EH (cell line): Measurements from ENCODE around the gene TMIGD1.

Experiments used
- DNase-seq: peaks from one replicate; pipeline ENCODE4 v3.0.0-alpha.2; 2015; ENCODE audit warnings: low read depth

Gene TMIGD1

DNA sequence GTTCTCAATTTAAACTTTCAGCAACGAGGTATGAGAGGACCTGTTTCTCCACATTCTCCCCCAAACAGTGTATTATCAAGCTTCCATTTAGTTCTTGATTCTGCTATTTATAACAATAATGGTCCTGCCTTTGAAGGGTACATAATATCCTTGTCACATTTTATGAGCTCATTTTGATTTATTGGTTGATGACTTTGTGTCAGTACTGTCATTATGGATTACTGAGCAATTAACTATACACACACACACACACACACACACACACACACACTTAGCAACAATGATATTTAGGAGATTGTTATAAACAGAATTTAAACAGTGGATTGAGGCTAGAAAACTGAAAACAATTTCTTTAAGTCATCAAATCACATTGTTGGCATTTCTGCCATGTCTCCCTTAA lies 7.0 kb downstream of the TMIGD1 start:
- DNase-seq, result no peak

DNA sequence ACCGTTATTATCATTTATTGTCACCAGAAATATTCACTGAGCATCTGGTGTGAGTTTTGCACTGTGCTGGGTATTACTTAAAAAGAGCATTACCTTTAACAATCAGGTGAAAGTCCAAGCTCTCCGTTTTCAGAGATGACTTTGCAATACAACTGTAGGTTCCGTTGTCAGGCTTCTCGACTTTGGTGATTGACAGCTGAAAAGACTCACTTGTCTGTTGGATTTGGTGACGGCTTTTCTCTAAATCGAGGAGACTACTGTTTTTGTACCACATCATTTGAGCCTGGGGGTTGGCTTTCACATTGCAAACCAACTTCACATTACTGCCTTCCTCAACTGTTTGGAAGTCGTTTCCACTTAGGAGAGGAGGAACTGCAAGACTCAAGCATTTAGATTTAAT lies 9.1 kb downstream of the TMIGD1 start:
- DNase-seq, result no peak

GRCh38 chr17:30323895-30324319 lies 9.9 kb downstream of the TMIGD1 start:
- peak; percentile 74 for DNase-seq

- DNase-seq, result peak; percentile 16
Measured at GRCh38 chr17:30323262-30323894, 10.5 kb downstream of the TMIGD1 start.

- no peak for DNase-seq
Measured at GRCh38 chr17:30321314-30321713, 12.5 kb downstream of the TMIGD1 start.

GRCh38 chr17:30318155-30318554 lies 15.7 kb downstream of the TMIGD1 start:
- DNase-seq, result no peak

DNA sequence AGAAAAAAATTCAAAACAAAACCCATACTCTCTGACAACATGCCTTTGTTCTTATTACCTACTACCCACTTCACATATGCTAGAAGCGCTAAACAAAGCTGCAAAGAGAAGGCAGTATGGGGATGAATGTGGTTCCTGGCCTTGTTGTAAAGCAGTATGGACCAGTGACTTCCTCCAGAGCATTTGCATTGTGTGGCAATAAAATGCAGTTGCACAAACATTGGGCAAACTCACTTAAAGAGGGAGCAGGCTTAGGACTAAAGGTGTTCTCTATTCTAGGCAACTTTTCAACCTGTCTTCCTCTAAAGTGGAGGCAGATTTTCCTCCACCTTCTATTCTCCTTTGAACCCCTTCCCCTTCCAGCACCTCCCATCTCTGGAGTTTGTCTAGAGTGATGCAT lies 17.1 kb downstream of the TMIGD1 start:
- DNase-seq, result no peak

GRCh38 chr17:30315106-30315505 lies 18.8 kb downstream of the TMIGD1 start:
- no peak for DNase-seq

DNA sequence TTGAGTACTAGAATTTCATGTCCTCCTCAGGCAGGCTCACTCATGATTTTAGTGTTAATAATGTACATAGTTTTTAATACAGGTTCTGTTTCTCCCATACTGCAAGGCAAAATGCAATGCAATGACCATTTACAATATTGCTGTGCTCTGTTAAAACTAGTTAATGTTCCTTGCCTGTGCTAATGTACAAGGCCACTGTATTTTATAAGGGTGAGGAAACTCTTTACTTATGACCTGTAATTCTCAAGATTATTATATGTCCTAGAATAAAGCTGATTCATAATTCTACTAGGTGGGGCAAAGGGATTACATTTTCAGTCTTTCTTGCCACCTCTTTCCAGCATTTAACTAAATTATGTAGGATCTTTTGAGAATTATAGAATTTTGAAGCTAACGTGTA lies 19.4 kb downstream of the TMIGD1 start:
- no peak for DNase-seq

GRCh38 chr17:30312226-30312625 lies 21.6 kb downstream of the TMIGD1 start:
- no peak for DNase-seq

DNA sequence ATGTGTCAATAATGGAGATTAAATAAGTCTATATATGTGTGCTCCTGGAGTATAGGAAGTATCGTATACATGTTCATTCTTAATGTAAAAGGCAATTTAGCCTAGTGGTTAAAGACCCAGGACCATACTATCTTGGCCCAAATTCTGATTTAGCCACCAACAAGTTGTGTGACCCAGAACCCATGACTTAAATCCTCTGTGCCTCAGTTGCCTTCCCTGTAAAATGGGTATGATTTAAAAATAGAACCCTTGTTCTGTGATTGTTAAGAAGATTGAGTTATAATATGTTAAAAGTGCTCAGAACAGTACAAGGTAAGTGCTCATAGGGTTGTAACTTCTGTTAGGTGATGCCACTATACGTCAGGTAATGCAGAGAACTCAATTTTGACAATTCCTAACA lies 23.3 kb downstream of the TMIGD1 start:
- no peak for DNase-seq

DNA sequence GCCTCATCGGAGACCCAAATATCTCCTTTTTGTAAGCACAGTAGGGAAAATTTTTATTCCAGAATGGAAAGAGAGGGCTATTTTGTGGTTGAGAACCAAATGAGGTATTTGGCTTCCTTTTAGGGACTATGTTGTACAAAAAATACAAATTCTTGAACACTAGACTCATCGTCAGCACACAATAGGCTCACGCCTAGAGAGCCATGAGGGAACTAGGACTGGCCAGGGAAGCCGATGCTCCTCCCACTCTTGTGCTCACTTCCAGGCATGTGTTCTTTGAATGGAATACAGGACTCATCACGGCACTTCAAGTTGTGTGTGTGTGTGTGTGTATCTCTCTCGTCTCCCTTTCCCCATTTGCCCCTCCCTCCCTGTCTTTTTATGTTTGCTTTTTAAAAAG lies 24.3 kb downstream of the TMIGD1 start:
- peak; percentile 65 for DNase-seq

- DNase-seq, result peak; percentile 46
Measured at GRCh38 chr17:30308406-30308805, 25.5 kb downstream of the TMIGD1 start.

DNA sequence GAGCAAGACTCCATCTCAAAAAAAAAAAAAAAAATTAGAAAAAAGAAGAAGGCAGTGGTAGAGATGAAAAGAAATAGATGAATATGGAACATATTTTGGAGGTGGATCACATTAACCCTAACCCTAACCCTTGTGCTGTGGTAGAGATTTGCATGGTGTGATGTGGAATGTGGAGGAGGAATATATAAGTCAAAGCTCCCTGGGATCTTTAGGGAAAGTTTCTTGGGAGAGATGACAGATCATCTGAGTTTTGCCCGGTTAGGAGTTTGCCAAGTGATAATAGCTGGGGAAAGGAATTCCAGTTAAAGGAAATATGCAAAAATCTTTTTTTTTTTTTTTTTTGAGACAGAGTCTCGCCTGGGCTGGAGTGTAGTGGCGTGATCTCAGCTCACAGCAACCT lies 29.1 kb downstream of the TMIGD1 start:
- DNase-seq, result peak; percentile 20

- no peak for DNase-seq
Measured at GRCh38 chr17:30302241-30302640, 31.6 kb downstream of the TMIGD1 start.

- DNase-seq, result no peak
Measured at GRCh38 chr17:30300818-30301217, 33.0 kb downstream of the TMIGD1 start.

DNA sequence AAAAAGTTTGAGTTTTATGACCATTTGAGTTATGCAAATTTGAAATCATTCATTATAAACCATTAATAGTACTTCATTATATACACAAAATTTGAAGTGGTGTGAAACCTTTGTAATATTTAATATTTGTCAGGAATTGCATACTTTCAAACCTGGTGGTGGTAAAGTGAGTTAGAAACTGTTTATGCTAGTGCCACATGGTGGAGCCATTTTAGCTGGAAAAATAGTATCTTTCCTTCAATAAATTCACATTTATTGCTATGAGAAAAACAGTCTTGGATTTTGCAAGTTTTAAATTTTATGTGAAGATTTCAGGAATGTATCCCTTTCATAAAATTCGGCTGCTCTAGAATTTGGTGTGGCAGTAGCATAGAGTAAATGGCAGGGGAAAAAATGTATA lies 34.9 kb downstream of the TMIGD1 start:
- peak; percentile 20 for DNase-seq

GRCh38 chr17:30297715-30298114 lies 36.1 kb downstream of the TMIGD1 start:
- DNase-seq, result no peak

DNA sequence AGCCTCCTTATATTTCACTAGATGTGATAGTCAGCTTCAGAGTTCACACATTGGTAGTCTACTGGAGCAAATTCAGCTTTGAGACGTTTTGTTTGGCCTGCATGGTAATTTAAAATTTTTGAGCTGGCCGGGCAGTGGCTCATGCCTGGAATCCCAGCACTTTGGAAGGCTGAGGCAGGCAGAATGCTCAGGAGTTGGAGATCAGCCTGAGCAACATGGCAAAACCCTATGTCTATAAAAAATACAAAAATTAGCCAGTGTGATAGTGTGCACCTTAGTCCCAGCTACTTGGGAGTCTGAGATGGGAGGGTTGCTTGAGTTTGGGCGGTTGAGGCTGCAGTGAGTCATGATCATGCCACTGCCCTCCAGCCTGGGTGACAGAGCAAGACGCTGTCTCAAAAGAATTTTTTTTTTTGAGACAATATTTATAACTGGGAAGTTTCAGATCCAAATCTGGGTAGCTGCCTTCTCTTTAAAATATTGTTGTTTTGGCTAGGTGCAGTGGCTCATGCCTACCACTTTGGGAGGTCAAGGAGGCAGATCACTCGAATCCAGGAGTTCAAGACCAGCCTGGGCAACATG lies 37.3 kb downstream of the TMIGD1 start:
- DNase-seq, result peak; percentile 27

- DNase-seq, result peak; percentile 64
Measured at GRCh38 chr17:30292286-30292858, 41.5 kb downstream of the TMIGD1 start.

DNA sequence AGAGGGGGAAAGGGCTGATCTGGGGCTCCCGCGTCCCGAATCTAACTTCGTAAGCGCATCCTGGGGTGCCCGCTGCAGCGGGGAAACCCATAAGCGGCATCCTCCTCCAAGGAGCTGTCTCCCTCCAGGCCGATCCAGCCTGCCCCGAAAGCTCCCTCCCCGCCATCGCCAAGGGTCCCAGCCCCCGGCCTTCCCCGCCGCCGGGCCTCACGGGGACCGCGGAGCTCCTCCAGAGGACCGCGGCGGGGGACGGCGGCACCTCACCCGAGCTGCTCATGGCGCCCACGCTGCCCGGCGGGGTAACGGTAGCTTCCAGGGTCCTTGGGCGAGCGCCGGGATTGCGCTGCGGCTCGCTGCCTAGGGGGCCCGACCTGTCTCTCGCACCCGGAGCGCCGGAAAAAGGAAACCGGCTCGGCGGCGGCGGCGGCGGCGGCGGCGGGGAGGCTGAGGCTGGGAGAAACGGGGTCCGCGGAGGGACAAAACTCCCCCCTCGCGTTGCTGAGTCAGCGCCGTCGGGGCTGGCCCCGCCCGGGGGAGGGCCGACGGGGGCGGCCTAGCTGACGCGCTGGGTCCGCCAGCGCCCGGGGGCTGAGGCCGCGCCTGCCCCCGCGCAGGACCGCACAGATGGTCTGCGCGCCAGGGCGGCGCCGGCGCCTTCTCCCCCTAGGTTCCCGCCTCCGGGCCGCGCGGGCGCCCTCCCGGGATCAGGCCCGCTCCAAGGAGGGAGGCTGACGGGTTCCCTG lies 42.1 kb downstream of the TMIGD1 start, which contains the start of gene BLMH:
Gene BLMH, minus strand, starts transcription at position 402 of the 743 bp plus-strand sequence. Its CDS starts 125 bp downstream, at position 277.
- peak; percentile 85 for DNase-seq

- peak; percentile 42 for DNase-seq
Measured at GRCh38 chr17:30290696-30291542, 42.9 kb downstream of the TMIGD1 start.
